Endometrial microvascular endothelial cells (primary cell): Measurements from ENCODE around the gene RNF182. TPM values are rescaled to one million over a fixed set of nuclear protein-coding genes. Genes with fewer than 3 reads are reported as not detected.
"Not testable (repeated sequence)": the region's sequence is repeated elsewhere in the genome, so short reads cannot be mapped to it uniquely, and the experiment has no call there.

Source experiments
- in situ Hi-C: cut with HindIII; loops from 2 replicates; pipeline ENCODE4 v1.10.0; 2017; ENCODE audit warnings: low sequenced_read_pairs, low pct_unique_long_range_greater_than_20kb; ENCODE audit errors: inconsistent ontology term
- total RNA-seq: library from RNA; depleted of rRNA; stranded (reverse); fragments of >200 nt; gene quantifications from one replicate; pipeline ENCODE4 v1.2.3, GENCODE V29; 2015; ENCODE audit errors: inconsistent ontology term

RNF182 gene
- total RNA-seq, 1 donor from 2014 or later = 5.6 TPM

- in situ Hi-C loops = no loop called here
Observed at GRCh38 chr6:13943943-13944342, 19.2 kb downstream of the RNF182 start.

GRCh38 chr6:13946506-13946905 is 21.8 kb downstream of the RNF182 start:
- in situ Hi-C loops = no loop called here

- in situ Hi-C loops = no loop called here
Observed at GRCh38 chr6:13947611-13948178, 22.9 kb downstream of the RNF182 start.

GRCh38 chr6:13952101-13952500 is 27.3 kb downstream of the RNF182 start:
- in situ Hi-C loops = no loop called here

- in situ Hi-C loops = no loop called here
Observed at GRCh38 chr6:13953061-13953705, 28.4 kb downstream of the RNF182 start.

DNA sequence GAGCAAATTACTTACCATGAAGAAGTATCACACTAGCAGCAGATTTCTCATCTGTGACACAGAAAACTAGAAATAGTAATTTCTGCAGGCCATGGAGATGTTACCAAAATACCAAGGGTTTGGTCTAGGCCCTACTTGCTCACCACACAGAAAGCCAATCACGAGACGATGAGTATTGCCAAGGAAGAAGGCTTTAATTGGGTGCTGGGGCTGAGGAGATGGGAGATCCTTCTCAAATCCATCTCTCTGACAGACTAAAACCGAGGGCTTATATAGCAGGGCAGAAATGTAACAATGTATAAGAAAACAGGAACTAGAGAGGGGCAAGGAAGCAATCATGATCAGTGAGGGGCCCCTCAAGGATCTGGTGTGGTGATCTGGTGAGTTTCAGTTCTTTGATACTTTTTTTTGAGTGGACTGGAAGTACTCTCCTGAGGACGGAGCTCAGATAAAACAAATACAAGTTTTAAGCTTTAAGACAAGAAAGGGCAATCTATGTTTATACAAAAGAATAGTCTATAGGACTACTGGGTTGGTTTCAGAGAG is 40.9 kb downstream of the RNF182 start:
- in situ Hi-C loops = no loop called here

DNA sequence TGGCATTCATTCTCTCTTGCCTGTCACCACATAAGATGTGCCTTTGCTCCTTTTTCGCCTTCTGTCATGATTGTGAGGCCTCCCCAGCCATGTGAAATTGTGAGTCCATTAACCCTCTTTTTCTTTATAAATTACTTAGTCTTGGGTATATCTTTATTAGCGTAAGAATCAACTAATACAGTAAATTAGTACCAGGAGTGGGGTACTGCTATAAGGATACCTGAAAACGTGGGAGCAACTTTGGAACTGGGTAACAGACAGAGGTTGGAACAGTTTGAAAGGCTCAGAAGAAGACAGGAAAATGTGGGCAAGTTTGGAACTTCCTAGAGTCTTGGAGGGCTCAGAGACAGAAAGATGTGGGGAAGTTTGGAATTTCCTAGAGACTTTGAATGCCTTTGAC is 46.6 kb downstream of the RNF182 start:
- in situ Hi-C loops = no loop called here

DNA sequence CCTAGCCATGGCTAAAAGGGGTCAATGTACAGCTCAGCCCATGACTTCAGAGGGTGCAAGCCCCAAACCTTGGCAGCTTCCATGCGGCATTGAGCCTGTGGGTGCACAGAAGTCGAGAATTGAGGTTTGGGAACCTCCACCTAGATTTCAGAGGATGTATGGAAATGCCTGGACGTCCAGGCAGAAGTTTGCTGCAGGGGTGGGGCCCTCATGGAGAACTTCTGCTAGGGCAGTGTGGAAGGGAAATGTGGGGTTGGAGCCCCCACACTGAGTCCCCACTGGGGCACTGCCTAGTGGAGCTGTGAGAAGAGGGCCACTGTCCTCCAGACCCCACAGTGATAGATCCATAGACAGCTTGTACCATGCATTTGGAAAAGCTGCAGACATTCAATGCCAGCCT is 47.9 kb downstream of the RNF182 start:
- in situ Hi-C loops = not testable (repeated sequence)

GRCh38 chr6:13973422-13973821 is 48.7 kb downstream of the RNF182 start:
- in situ Hi-C loops = not testable (repeated sequence)

DNA sequence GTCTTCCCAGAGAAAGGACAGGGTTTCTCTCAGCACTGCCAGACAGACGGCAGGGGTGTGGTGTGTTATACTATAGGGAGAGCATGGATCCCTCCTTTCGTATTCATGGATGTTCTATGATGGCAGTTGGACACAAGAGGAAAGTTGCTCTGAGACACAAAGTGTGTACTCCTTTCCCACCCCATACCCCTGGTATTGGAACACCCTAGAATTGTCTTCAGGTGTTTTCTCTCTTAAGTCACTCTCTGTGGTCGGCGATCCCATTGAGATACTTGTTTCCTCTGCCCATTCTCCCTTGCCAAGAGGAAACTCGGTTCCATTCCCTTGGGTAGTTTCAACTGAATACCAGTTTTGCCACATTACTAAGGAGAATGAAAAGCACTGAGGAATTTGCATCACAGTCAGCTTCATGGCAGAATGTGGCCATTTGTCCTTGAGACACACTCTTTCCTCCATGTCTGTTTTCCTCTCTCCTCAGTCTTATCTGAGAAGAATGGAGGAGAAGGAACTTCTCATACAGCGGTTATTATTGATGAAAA is 53.4 kb downstream of the RNF182 start:
- in situ Hi-C loops = no loop called here

GRCh38 chr6:13978787-13979186 is 54.0 kb downstream of the RNF182 start:
- in situ Hi-C loops = no loop called here

DNA sequence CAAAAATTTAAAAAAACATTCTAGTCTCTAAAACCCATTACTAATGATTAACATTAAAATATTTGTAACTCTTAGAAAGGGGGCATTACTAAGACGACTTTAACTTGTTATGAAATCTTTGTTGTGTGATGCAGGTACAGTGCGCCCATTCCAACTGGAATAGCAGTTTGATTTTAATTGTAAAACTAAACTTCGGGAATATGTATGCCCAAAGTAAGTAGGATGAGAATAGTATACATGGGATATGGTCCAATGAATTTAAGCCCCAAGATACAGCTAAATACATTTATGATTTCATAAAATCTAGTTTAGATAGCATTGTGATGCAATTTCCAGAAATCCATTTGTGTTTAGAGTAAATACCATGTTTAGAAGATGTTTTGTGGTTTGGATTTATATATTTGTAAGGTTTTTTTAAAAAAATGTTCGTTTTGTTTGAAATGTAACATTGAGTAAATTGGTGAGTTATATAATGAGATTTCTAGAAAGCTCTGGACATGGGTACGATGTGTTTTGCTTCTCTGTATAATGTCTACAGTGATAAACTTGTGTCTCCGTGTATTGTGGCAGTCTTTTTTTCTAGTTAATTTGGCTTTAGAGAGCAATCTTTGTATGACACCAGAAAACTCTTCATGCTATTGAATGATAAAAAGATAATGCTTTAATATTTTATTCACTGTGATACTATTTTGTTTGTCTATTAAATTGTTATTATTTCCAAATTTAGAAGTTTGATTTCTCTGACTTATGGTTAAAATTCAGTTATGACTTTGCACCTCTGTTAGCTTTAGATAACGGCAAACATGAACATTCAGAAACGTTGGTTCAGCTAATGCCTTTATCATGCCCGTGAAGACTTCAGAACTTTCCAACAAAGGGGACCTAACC is 54.8 kb downstream of the RNF182 start:
- in situ Hi-C loops = no loop called here

- in situ Hi-C loops = no loop called here
Observed at GRCh38 chr6:13980534-13980933, 55.8 kb downstream of the RNF182 start.

DNA sequence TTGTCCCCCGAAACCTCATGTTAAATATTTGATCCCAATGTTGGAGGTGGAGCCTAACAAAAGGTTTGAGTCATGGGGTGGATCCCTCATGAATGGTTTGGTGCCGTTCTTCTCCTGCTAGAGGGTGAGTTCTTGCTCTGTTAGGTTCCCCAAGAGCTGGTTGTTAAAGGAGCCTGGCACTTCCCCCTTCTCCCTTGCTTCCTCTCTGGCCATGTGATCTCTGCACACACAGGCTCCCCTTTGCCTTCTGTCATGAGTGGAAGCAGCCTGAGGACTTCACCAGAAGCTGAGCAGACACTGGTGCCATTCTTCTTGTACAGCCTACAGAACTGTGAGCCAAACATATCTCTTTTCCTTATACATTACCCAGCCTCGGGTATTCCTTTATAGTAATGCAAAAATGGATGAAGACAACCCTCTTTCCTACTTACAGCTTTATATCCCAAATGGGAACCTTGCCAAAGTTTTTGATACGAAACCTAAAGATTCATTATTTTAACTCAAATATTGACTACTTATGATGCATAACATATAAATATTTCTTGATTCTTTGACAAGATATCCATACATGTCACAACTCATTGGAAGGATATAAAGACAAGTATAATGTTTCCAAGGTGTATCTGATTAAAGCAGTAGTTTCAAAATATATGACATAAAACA is 61.0 kb downstream of the RNF182 start:
- in situ Hi-C loops = no loop called here

DNA sequence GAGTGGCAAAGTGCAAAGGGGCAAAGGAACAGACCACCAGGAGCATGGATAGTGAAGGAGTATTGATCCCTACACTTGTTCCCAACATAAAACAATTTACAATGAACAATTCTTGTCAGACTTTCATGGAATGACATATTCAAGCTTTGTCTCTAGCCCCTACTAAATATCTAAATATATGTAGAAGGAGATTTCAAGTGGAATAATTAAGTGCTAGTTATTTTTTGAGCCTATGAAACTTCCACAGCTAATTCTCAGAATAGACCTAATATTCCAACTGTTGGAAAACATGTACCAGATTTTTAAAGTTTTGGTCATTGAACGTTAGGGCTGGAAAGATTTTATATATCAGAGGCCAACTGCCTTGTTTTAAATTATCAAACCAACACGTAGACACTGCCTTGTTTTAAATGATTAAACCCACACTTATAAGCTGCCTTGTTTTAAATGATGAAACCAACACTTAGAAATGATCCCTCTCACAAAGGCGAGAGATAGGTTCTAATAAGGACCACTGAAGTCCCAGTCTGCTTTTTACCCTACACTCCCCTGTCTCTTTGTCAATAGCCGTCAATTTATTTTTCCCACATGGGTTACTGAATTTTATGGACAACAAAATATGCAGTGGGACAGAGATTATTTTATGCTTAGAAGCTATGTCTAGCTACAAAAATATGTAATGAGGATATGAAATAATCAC is 62.1 kb downstream of the RNF182 start:
- in situ Hi-C loops = no loop called here

DNA sequence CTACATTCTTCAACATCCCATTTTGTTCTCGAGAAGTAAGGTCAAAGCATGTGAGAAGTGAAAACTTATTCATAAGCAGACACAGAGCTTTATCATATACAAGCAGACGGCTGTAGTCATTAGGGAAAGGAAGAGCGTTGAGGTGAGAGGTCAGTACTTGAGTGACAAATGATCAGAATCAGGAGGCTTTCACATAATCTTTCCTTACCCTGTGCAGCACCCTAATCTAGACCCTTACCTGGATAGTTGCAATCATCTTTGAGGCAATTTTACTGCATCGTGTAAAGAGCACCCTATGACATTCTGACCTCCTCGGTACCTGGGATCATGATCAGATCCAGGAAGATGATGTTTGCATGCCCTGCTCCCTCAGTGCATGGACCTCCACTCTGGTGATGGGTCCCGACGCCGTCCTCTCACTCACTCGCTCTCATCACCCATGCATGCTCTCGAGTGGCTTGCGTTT is 62.7 kb downstream of the RNF182 start:
- in situ Hi-C loops = no loop called here

GRCh38 chr6:13988049-13988738 is 63.4 kb downstream of the RNF182 start:
- in situ Hi-C loops = no loop called here

DNA sequence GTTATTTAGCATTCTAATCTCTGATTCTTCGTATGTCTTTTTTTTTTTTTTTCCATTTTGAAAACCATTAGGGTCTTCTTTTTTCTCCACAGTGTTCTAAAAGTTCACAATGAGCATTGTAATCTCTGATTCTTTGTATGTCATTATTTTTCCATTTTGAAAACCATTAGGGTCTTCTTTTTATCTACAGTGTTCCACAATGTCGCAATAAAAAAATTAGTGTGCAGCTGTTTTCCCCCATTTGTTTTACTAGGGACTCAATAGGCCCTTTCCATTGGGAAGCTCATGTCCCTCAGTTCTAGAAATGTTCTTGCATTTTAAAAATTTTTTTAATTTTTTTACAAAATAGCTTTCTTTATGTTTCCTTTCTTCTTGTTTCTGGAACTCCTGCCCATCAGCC is 64.2 kb downstream of the RNF182 start:
- in situ Hi-C loops = no loop called here
